GM19467 (cell line): ENCODE data around the gene NBAS.
"Not testable (repeated sequence)": the region's sequence is repeated elsewhere in the genome, so short reads cannot be mapped to it uniquely, and the experiment has no call there.

Experiments
- ATAC-seq: cut with Tn5 transposase; IDR thresholded peaks from one replicate; pipeline ENCODE4 v1.9.1; 2021; ENCODE audit warnings: mild to moderate bottlenecking, moderate library complexity; ENCODE audit not compliant: unreplicated experiment

NBAS gene

GRCh38 chr2:15481000-15481399 lies 80.1 kb downstream of the NBAS start:
- ATAC-seq: no peak

GRCh38 chr2:15480552-15480951 lies 80.6 kb downstream of the NBAS start:
- no peak for ATAC-seq

GRCh38 chr2:15472876-15473275 lies 88.3 kb downstream of the NBAS start:
- no peak for ATAC-seq

DNA sequence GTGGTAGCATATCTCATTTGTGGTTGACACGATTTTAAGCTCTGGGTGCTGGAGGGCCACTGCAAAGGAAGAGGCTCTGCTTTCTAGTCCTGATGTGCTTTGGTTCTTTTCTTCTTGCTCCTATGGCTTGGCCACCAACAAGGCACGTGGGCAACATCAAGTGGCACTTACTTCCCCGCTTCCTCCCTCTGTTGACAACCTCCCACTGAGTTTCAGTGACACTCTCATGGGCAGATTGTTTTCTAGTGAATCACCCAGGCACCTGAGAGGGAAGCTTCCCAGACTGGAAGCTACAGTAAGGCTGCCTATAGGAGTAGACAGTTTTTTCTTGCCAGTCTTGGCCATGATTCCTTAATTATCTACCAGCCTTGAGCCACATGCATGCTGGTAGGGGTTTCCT lies 89.0 kb downstream of the NBAS start:
- ATAC-seq: no peak

- ATAC-seq: no peak
Observed at GRCh38 chr2:15471606-15472005, 89.5 kb downstream of the NBAS start.

DNA sequence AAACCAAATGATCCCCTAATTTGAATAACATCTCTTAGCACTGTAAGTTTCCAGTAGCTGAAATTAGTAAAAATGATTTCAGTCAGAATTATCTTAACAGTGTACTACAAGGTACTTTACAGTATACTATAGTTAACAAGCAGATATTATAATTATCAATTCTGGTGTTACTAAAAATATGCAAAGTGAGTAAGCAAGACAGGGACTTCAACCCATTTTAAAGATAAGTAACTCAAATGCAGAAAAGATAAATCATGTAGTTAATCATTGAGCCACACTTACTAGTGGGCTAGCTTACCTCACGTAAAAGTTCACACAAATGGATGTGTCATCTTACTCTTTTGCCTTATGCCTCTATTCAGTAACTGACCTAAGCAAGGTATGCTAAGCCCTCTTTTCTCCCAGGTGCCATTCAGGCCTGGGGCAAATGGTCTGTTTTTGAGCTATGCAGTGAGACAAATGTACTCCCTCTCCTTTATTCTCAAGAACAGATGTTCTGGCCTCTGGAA lies 101.0 kb downstream of the NBAS start:
- no peak for ATAC-seq

DNA sequence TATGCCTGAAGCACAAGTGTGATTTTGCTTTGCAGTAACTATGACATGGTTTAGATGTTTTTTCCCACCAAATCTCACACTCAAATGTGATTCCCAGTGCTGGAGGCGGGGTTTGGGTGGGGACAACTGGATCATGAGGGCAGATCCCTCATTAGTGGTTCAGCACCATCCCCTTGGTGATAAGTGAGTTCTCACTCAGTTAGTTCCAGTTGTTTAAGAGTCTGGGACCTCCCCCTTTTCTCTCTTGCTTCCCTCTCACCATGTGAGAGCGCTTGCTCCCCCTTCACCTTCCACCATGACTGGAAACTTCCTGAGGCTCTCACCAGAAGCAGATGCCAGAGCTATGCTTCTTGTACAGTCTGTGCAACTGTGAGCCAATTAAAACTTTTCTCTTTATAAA lies 102.9 kb downstream of the NBAS start:
- ATAC-seq: no peak

DNA sequence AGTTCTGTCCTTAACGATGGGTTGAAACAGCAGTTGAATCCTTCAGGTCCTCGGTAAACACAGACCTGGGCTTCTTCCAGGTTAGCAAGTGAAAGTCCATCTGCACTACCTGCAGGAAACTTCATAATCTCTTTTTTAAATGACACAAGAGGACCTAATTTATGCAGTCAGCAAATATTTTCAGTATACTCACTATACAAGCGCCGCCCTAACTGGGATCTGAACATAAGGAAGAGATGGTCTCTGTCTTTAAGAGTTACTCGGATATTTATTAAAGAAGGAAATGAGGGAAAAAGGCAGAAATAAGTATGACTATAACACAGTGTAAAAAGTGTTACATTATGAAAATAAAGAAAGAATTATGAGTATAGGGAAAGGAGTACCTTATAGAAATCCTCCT lies 103.3 kb downstream of the NBAS start:
- no peak for ATAC-seq

DNA sequence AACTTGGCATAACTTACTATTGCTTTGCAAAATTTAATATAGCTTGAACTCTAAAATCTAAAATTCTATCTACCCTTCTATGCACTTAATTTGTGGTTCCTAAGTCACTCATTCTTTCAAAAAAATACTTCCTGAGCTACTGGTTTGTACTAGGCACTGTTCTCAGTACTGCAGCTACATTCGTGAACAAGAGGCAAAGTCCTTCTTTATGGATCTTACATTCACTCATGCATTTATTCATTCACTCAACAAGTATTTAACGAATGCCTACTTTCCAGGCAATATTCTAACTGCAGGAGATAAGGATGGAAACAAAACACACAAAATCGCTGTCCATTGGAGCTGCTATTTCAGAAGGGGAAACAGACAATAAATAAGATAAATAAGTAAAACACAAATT lies 104.8 kb downstream of the NBAS start:
- ATAC-seq: no peak

DNA sequence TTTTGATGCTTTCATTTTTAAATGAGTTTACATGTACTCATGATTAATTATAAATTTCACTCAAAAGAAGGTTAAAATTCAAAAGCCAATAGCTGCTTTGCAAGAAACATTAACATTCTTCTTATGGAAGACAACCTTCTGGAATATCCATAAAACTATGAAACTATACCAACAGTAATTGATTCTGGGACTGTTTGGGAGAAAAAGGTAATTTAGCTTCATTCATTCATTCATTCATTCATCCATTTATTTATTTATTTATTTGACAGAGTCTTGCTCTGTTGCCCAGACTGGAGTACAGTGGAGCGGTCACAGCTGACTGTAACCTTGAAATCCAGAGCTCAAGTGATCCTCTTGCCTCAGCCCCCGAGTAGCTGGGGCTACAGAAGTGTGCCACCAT lies 110.3 kb downstream of the NBAS start:
- no peak for ATAC-seq

DNA sequence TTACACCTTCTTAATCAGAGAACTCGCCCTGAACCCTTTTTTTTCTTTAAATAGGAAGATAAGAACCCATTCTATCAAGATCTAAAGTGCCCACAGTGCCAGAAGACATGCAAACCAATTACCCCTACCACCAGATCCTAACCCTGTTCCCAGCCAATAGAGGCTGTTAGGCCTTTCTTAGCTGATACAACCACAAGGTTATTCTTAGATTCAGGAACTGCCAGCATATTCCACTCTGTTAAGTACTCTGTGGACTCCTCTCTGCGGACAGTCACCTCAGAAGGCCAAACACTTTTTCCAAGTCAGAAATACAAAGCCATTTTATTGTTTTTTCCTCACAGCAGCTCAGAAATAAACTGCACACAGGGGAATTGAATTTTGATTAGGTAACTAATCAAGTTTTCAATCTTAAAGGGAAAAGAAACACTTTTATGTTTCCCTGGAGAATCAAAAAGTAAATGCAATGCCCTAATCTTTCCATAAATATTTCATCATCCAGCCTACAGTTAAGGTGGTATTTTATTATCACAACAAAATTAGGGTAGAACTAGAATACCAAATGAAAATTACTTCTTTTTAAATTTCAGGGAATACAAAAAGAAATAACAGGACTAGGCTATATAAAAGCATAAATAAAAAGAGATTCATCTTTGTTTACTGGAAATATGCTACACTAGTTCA lies 111.4 kb downstream of the NBAS start:
- ATAC-seq: no peak

- ATAC-seq: no peak
Observed at GRCh38 chr2:15448250-15448839, 112.8 kb downstream of the NBAS start.

DNA sequence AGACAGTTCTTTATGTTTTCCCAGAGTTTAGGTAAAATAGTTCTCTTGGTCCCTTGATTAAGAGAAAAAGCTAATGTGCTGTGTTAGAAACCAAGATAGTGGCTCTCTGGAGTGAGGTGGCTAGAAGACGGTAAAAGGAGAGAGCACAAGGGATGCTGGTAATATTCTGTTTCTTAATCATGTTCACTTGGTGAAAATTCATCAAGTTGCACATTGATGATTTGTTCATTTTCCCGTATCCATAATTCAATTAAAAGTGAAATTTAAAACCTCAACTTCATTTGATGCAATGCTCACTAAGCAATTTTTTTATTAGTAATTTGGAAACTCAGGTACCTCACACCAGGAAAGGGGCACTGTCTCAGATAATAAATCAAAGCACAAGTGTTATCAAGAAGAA lies 113.8 kb downstream of the NBAS start:
- ATAC-seq: no peak

DNA sequence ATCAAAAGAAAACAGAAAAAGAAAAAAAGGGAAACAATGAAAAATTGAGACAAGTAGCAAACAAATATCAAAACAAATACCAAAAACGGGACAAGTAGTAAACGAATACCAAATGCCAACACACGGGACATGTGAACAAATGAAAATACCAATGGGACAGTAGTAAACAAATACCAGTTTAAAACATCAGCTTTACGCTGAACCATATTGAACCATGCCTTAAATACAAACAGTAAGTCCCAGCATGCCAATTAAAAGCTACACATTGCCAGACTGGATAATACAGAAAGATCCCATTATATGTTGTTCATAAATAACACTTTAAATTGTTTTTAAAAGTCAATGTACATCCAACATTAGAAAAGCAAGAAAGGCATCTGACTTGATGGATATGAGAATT lies 114.2 kb downstream of the NBAS start:
- no peak for ATAC-seq

- no peak for ATAC-seq
Observed at GRCh38 chr2:15445891-15446562, 115.1 kb downstream of the NBAS start.

DNA sequence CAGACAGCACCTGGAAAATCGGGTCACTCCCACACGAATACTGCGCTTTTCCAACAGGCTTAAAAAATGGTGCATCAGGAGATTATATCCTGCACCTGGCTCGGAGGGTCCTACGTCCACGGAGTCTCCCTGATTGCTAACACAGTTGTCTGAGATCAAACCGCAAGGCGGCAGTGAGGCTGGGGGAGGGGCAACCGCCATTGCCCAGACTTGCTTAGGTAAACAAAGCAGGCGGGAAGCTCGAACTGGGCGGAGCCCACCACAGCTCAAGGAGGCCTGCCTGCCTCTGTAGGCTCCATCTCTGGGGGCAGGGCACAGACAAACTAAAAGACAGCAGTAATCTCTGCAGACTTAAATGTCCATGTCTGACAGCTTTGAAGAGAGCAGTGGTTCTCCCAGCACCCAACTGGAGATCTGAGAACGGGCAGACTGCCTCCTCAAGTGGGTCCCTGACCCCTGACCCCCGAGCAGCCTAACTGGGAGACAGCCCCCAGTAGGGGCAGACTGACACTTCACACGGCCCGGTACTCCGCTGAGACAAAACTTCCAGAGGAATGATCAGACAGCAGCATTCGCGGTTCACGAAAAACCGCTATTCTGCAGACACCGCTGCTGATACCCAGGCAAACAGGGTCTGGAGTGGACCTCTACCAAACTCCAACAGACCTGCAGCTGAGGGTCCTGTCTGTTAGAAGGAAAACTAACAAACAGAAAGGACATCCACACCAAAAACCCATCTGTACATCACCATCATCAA lies 121.2 kb downstream of the NBAS start:
- ATAC-seq: not testable (repeated sequence)

DNA sequence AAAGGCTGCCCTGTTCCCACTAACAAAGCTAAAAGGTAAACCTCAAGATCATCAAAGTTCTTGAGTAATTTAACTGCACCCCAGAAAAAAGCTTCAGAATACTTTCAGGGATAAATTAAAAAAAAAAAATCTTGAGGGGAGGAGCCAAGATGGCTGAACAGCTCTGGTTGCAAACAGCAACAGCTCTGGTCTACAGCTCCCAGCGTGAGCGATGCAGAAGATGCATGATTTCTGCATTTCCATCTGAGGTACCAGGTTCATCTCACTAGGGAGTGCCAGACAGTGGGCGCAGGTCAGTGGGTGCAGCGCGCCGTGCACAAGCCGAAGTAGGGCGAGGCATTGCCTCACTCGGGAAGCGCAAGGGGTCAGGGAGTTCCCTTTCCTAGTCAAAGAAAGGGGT lies 121.8 kb downstream of the NBAS start:
- not testable (repeated sequence) for ATAC-seq

DNA sequence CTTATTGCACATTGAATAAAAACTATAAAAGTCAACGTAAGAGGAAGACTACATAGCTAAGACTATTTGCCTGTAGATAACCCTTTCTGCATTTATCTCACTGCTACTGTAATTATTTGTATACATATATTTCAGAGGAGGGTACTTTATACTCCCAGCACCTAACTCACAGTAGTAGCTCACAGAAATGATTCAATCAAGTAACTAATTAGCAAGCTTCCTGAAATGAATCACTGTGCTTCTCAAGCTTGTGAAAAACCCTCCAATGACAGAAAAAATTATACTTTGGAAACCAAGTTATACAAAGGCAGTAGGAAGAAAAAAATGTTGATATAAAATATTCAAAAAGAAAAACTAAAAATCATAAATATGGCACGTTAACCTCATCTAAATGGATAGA lies 124.9 kb downstream of the NBAS start:
- ATAC-seq: no peak

DNA sequence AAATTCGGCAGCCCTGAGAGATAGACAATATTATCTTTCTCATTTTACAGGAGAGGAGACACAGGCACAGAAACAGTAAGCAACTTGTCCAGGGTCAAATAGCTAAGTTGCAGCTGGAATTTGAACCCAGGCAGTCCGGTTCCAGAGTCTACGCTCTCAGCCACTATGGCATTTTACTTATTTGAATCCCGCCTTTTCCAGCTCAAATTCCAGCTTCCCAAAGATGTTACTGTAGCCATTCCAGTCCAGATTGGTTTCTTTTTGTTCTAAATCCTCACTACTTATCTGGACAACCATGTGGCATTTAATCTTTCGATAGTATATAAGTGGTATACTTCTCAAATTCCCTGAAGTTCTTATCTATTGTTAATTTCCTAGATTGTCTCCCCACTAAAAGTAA lies 125.7 kb downstream of the NBAS start:
- no peak for ATAC-seq

DNA sequence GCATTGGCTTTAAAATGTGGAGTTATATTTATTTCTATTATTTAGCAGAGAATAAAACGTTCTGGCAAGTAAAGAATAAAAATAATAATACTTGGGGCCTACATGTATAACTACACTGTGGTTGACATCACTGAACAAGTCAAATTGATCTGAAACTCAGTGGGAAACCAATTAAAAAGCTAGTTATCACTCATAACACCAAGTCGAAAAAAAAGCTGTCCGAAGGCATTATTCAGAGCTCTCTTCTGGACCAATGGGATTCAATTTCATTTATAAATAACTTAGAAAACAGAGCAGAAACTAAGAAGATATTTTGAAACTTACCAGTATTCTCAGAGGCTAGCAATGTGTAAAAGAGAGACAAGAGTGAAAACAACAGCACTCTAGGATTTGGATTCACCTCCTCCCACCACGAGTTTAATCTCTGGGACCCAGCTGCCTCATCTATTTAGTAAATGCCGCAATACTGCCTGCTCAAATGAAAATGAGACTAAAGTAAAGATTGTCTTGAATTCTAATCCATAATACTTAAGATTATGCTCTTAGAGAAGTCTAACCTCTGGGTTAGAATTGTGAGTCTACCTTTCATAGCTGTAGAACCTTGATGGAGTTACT lies 128.4 kb downstream of the NBAS start:
- ATAC-seq: no peak

GRCh38 chr2:15429032-15429431 lies 132.1 kb downstream of the NBAS start:
- ATAC-seq: no peak
